Daoy (cell line): ENCODE data around the gene CD300C. TPM values are rescaled to one million over a fixed set of nuclear protein-coding genes. Genes with fewer than 3 reads are reported as not detected.
"Not testable (repeated sequence)": the region's sequence is repeated elsewhere in the genome, so short reads cannot be mapped to it uniquely, and the experiment has no call there.

Experiments used
- DNase-seq: peaks from one replicate; pipeline ENCODE4 v3.0.0-alpha.2; 2015; ENCODE audit warnings: low read depth
- total RNA-seq: library from RNA; depleted of rRNA; stranded (reverse); fragments of >200 nt; shearing (Covaris generic); gene quantifications from 2 replicates; pipeline ENCODE4 v1.2.3, GENCODE V29; 2014; rRNA removed

CD300C gene
- total RNA-seq, 1 experiment from 2014 or later = 1.2 TPM

- peak; percentile 73 for DNase-seq
Observed at GRCh38 chr17:74513987-74514631, 31.8 kb downstream of the CD300C start.

GRCh38 chr17:74512624-74513091, 33.3 kb downstream of the CD300C start:
- peak; percentile 67 for DNase-seq

- peak; percentile 64 for DNase-seq
Observed at GRCh38 chr17:74512036-74512435, 33.9 kb downstream of the CD300C start.

GRCh38 chr17:74508156-74508555, 37.8 kb downstream of the CD300C start:
- no peak for DNase-seq

GRCh38 chr17:74503949-74504348, 42.0 kb downstream of the CD300C start:
- DNase-seq = not testable (repeated sequence)

GRCh38 chr17:74502861-74503260, 43.1 kb downstream of the CD300C start:
- DNase-seq = no peak

GRCh38 chr17:74499992-74500391, 45.9 kb downstream of the CD300C start:
- no peak for DNase-seq

GRCh38 chr17:74497471-74497870, 48.4 kb downstream of the CD300C start:
- DNase-seq = no peak

- DNase-seq = peak; percentile 73
Observed at GRCh38 chr17:74493331-74493833, 52.5 kb downstream of the CD300C start.

- no peak for DNase-seq
Observed at GRCh38 chr17:74491626-74492025, 54.3 kb downstream of the CD300C start.

Other genes with a start within 250 kb of the CD300C start
- 0.12 TPM in 1 of 2 replicates, not detected in the other for gene KIF19, start 219.9 kb downstream of the CD300C start, total RNA-seq
- gene BTBD17, start 184.2 kb downstream of the CD300C start, total RNA-seq = not detected in 2 replicates
- gene GPR142, start 178.6 kb downstream of the CD300C start, total RNA-seq = not detected in 2 replicates
- gene GPRC5C, start 114.0 kb downstream of the CD300C start, total RNA-seq = 39.3 and 53.5 TPM in 2 replicates
- gene CD300A, start 79.5 kb downstream of the CD300C start, total RNA-seq = not detected in 2 replicates
- gene CD300LB, start 14.6 kb downstream of the CD300C start, total RNA-seq = not detected in 2 replicates
- gene CD300H, start 21.4 kb upstream of the CD300C start, total RNA-seq = not detected in 2 replicates
- not detected in 2 replicates for gene CD300LD, start 46.2 kb upstream of the CD300C start, total RNA-seq
- gene CD300E, start 77.6 kb upstream of the CD300C start, total RNA-seq = not detected in 2 replicates
- not detected in 2 replicates for gene CD300LF, start 166.8 kb upstream of the CD300C start, total RNA-seq
- not detected in 2 replicates for gene RAB37, start 191.1 kb upstream of the CD300C start, total RNA-seq
- 38.1 and 44.8 TPM in 2 replicates for gene NHERF1, start 202.5 kb upstream of the CD300C start, total RNA-seq
- 30.0 and 31.1 TPM in 2 replicates for gene NAT9, start 230.2 kb upstream of the CD300C start, total RNA-seq